HCT116 (cell line): Measurements from ENCODE around the gene SIT1. TPM values are rescaled to one million over a fixed set of nuclear protein-coding genes. Genes with fewer than 3 reads are reported as not detected.
"Not testable (repeated sequence)": the region's sequence is repeated elsewhere in the genome, so short reads cannot be mapped to it uniquely, and the experiment has no call there.

Experiments used
- ATAC-seq: fragments of 200-7000 bp; cut with Tn5 transposase; 2 replicates; pipeline ENCODE4 v1.9.1; 2020; ENCODE audit warnings: mild to moderate bottlenecking, moderate library complexity
- BruUV-seq: library from RNA; stranded (reverse); fragments of 400-500 nt; replicated peaks from 2 replicates; lab custom pipeline; 2021; lab: Mats Ljungman, UMichigan
- CTCF ChIA-PET: fragments of 300-600 bp; sonication (Branson Sonifier 250); formaldehyde crosslinking; loops from one replicate; lab custom pipeline; 2021; ENCODE audit warnings: antibody characterized with exemption; lab: Charles Lee
- POLR2A ChIA-PET: fragments of 300-600, 350-600 bp; sonication (Branson Sonifier 250); formaldehyde crosslinking; loops from one replicate; lab custom pipeline; 2021; ENCODE audit warnings: antibody characterized with exemption; lab: Charles Lee
- RAD21 ChIA-PET, 2 experiments: fragments of 300-600 bp; sonication (Branson Sonifier 250); formaldehyde crosslinking; loops; one replicate each; lab custom pipeline; 2023; ENCODE audit warnings: low total read pairs in 2 of 2; ENCODE audit not compliant: uncharacterized antibody in 2 of 2, unreplicated experiment in 2 of 2, low non-redundant PET in 1 of 2; lab: Charles Lee
- DNase-seq: peaks from one replicate; pipeline ENCODE4 v3.0.0-alpha.2; 2010; ENCODE audit warnings: low read depth, low spot score
- H2AFZ ChIP-seq: fragments of 200-600 bp; shearing (Covaris generic), sonication (generic); 2 replicates; pipeline ENCODE4 v1.6.1; 2017; ENCODE audit warnings: low read depth, mixed run types, mixed read lengths, antibody characterized with exemption, low read length; ENCODE audit not compliant: poor library complexity, severe bottlenecking
- H3K27ac ChIP-seq: 2 replicates; pipeline ENCODE4 v1.5.1; 2012; ENCODE audit warnings: low read depth, low read length
- H3K27me3 ChIP-seq: fragments of 200-600 bp; sonication (generic); 2 replicates; pipeline ENCODE4 v1.6.1; 2016; ENCODE audit warnings: mixed run types, low read length, mixed read lengths; ENCODE audit not compliant: insufficient read depth
- H3K36me3 ChIP-seq, 2 experiments: fragments of 200-500 bp in 1 of 2; fragments of 200-600 bp in 1 of 2; sonication (Bioruptor generic) in 1 of 2; sonication (generic) in 1 of 2; 2 replicates each; pipeline versions ENCODE4 v1.5.1 to v1.6.1; 2014 to 2016; ENCODE audit warnings: low read length in 2 of 2, inconsistent platforms in 1 of 2, mixed read lengths in 1 of 2, mixed run types in 1 of 2; ENCODE audit not compliant: insufficient read depth in 2 of 2, control insufficient read depth in 1 of 2
- H3K4me1 ChIP-seq, 2 experiments: fragments of 200-600 bp in 1 of 2; sonication (generic) in 1 of 2; 2 replicates each; pipeline versions ENCODE4 v1.5.1 to v1.6.1; 2012 to 2017; ENCODE audit warnings: low read length in 2 of 2, inconsistent platforms in 1 of 2, mild to moderate bottlenecking in 1 of 2, mixed read lengths in 1 of 2, mixed run types in 1 of 2, moderate library complexity in 1 of 2; ENCODE audit not compliant: insufficient read depth in 2 of 2, control insufficient read depth in 1 of 2
- H3K4me2 ChIP-seq: fragments of 200-600 bp; sonication (generic); 2 replicates; pipeline ENCODE4 v1.6.1; 2017; ENCODE audit warnings: mixed run types, low read length, mixed read lengths
- H3K4me3 ChIP-seq, 2 experiments: fragments of 200-600 bp in 1 of 2; sonication (generic) in 1 of 2; replicated peaks in 1 of 2; 2 replicates each; pipeline ENCODE4 v1.5.1; 2011 to 2016; ENCODE audit warnings: low read length in 2 of 2, control low read depth in 1 of 2, low read depth in 1 of 2, mild to moderate bottlenecking in 1 of 2, mixed read lengths in 1 of 2, mixed run types in 1 of 2
- H3K79me2 ChIP-seq: fragments of 200-600 bp; sonication (generic); 2 replicates; pipeline ENCODE4 v1.6.1; 2017; ENCODE audit warnings: mild to moderate bottlenecking, mixed run types, low read length, moderate library complexity, mixed read lengths; ENCODE audit not compliant: insufficient read depth
- H3K9ac ChIP-seq: fragments of 200-600 bp; sonication (generic); 2 replicates; pipeline ENCODE4 v1.6.1; 2016; ENCODE audit warnings: low read length, mixed read lengths
- H3K9me2 ChIP-seq: fragments of 200-600 bp; sonication (generic), shearing (Covaris generic); 2 replicates; pipeline ENCODE4 v1.6.1; 2017; ENCODE audit warnings: mixed run types, mild to moderate bottlenecking, moderate library complexity; ENCODE audit not compliant: insufficient read depth
- H3K9me3 ChIP-seq, 2 experiments: fragments of 200-500 bp in 1 of 2; fragments of 200-600 bp in 1 of 2; sonication (Bioruptor generic) in 1 of 2; sonication (generic) in 1 of 2; 2 replicates each; pipeline ENCODE4 v1.6.1; 2014 to 2017; ENCODE audit warnings: low read length in 2 of 2, mixed read lengths in 2 of 2, inconsistent platforms in 1 of 2, low read depth in 1 of 2, mild to moderate bottlenecking in 1 of 2, mixed run types in 1 of 2, moderate library complexity in 1 of 2; ENCODE audit not compliant: control insufficient read depth in 1 of 2, insufficient read depth in 1 of 2
- H4K20me1 ChIP-seq: fragments of 200-600 bp; sonication (generic), shearing (Covaris generic); 2 replicates; pipeline ENCODE4 v1.6.1; 2017; ENCODE audit warnings: mixed run types, mild to moderate bottlenecking, moderate library complexity; ENCODE audit not compliant: insufficient read depth
- CEBPB ChIP-seq: IDR thresholded peaks from 2 replicates; pipeline ENCODE4 v1.6.1; 2012; ENCODE audit warnings: low read depth
- ELF1 ChIP-seq: IDR thresholded peaks from 2 replicates; pipeline ENCODE4 v1.6.1; 2012; ENCODE audit warnings: low read depth, borderline replicate concordance
- JUND ChIP-seq: IDR thresholded peaks from 2 replicates; pipeline ENCODE4 v1.6.1; 2012
- TCF7L2 ChIP-seq: IDR thresholded peaks from 2 replicates; pipeline ENCODE4 v1.7.0; 2011; ENCODE audit warnings: borderline replicate concordance, inconsistent platforms; ENCODE audit not compliant: insufficient read depth, insufficient read length; ENCODE audit errors: extremely low read depth
- ZNF274 ChIP-seq: fragments of 200-500 bp; sonication (Bioruptor generic); IDR thresholded peaks from 2 replicates; pipeline ENCODE4 v1.6.1; 2014; ENCODE audit warnings: mild to moderate bottlenecking, low read depth, low read length, inconsistent platforms
- intact Hi-C: fragments of 100-400 bp; cut with micrococcal nuclease; formaldehyde crosslinking; loops from 2 replicates; pipeline ENCODE4 v1.10.0; 2022
- total RNA-seq: library from RNA; stranded (reverse); gene quantifications from one replicate; pipeline ENCODE4 v1.2.1, GENCODE V29; 2021; ENCODE audit not compliant: unreplicated experiment
- TF ChIP-seq, protein P1 (sequence below): IDR thresholded peaks from 2 replicates; pipeline ENCODE4 v1.6.1; 2012; ENCODE audit warnings: low read depth

Gene SIT1
- total RNA-seq, 1 experiment from 2014 or later = not detected

DNA sequence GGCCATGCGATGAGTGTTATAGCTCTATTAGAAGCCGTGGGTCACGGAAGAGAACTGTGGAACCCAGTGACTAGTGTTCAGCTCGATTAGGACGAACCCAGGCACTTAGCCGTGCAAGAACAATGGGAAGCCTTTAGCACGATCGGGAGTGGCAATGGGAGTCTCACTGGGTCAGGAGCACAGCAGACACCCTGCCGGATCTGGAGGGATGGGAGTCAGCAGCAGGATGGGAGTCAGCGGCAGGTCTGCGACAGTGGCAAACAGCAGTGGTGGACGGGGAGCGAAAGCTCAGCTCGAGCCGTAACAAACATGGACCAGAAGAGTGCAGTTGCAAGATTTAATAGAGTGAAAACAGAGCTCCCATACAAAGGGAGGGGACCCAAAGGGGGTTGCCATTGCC lies 10.3 kb downstream of the SIT1 start:
- intact Hi-C loops, POLR2A ChIA-PET: not testable (repeated sequence)
- CTCF ChIA-PET = interaction anchor here (1.4 kb wide), 1 partner anchor 29 kb away, joined by 4 read pairs; no protein-coding TSS in a partner anchor

DNA sequence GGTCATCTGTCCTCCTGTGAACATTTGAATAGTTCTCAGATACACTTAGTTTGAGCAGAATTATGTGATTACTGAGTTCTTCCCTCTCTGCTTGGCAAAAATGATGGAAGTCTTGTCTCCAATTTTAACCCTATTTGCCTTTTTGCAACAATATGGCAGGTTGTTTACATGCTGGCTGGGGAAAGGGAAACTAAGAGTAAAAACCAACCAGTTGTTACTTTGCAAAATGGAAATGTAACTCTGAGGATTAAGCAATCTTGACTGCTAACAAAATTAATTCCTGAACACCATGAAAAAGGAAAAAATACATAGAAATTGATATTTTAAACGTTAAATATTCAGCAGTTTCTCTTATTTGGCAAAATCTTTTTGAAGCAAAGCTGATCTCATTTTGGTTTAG lies 11.1 kb downstream of the SIT1 start:
- RAD21 ChIA-PET = no interaction called here
- Histone ChIP-seq H3K9me2 (no peaks in the 10 kb centered on the region), H2AFZ (no peak overlapping the region), H3K4me1 (no peaks in the 10 kb centered on the region), H3K4me3 (no peak overlapping the region), H3K9ac (no peak overlapping the region), H3K79me2 (no peaks in the 10 kb centered on the region), H3K27me3 (no peaks in the 10 kb centered on the region), H4K20me1 (no peaks in the 10 kb centered on the region), H3K9me3 (no peaks in the 10 kb centered on the region), H3K4me2 (no peak overlapping the region), H3K36me3 (no peaks in the 10 kb centered on the region), H3K27ac (no peak overlapping the region)
- POLR2A ChIA-PET = no interaction called here
- intact Hi-C loops = no loop called here
- no TSS peak for BruUV-seq
- CTCF ChIA-PET = interaction anchor here (1.4 kb wide), 1 partner anchor 28 kb away, joined by 4 read pairs; no protein-coding TSS in a partner anchor
- ATAC-seq (no peak), DNase-seq (no peak)
- TF ChIP-seq ZNF274 (no peak), CEBPB (no peak), ELF1 (no peak), TCF7L2 (no peak), JUND (no peak)
- TF ChIP-seq, protein P1, sequence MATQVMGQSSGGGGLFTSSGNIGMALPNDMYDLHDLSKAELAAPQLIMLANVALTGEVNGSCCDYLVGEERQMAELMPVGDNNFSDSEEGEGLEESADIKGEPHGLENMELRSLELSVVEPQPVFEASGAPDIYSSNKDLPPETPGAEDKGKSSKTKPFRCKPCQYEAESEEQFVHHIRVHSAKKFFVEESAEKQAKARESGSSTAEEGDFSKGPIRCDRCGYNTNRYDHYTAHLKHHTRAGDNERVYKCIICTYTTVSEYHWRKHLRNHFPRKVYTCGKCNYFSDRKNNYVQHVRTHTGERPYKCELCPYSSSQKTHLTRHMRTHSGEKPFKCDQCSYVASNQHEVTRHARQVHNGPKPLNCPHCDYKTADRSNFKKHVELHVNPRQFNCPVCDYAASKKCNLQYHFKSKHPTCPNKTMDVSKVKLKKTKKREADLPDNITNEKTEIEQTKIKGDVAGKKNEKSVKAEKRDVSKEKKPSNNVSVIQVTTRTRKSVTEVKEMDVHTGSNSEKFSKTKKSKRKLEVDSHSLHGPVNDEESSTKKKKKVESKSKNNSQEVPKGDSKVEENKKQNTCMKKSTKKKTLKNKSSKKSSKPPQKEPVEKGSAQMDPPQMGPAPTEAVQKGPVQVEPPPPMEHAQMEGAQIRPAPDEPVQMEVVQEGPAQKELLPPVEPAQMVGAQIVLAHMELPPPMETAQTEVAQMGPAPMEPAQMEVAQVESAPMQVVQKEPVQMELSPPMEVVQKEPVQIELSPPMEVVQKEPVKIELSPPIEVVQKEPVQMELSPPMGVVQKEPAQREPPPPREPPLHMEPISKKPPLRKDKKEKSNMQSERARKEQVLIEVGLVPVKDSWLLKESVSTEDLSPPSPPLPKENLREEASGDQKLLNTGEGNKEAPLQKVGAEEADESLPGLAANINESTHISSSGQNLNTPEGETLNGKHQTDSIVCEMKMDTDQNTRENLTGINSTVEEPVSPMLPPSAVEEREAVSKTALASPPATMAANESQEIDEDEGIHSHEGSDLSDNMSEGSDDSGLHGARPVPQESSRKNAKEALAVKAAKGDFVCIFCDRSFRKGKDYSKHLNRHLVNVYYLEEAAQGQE = no peak

More for the DNA sequence above, 10.3 kb downstream of the SIT1 start:
- H3K27ac ChIP-seq, H3K9ac ChIP-seq, H3K9me3 ChIP-seq, H2AFZ ChIP-seq, H3K4me2 ChIP-seq, RAD21 ChIA-PET, H3K4me1 ChIP-seq, H3K79me2 ChIP-seq, DNase-seq, ATAC-seq, H3K36me3 ChIP-seq, H3K9me2 ChIP-seq, H3K27me3 ChIP-seq, BruUV-seq, H3K4me3 ChIP-seq, H4K20me1 ChIP-seq: not testable (repeated sequence)

DNA sequence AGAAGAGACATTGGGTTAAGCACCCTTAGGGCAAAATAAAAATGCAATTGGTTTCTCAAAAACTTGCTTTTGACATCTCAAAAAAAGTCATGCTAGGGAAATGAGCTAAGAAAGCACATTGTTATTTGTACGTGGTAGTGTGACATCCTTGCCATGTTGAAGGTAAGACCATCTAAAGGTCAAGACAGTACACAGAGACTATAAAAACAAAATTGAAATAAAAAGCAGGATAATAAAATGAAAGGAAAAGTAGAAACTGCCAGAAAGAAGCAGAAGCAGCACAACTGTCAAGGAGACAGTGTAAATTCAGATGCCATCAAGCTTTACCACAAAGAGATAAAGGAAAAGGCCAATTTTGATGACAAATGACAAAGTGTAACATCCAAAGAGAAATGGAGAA lies 11.5 kb downstream of the SIT1 start:
- H3K4me1 ChIP-seq, H4K20me1 ChIP-seq, DNase-seq, ATAC-seq, POLR2A ChIA-PET, BruUV-seq, CTCF ChIA-PET, H3K9me2 ChIP-seq, H3K9me3 ChIP-seq, H3K4me3 ChIP-seq, H3K27ac ChIP-seq, H2AFZ ChIP-seq, RAD21 ChIA-PET, H3K9ac ChIP-seq, intact Hi-C loops, H3K27me3 ChIP-seq, H3K36me3 ChIP-seq, H3K79me2 ChIP-seq, H3K4me2 ChIP-seq: not testable (repeated sequence)
